ENCODE data around the gene TNK1. TPM values are rescaled to one million over a fixed set of nuclear protein-coding genes. Genes with fewer than 3 reads are reported as not detected.
A peak's percentile ranks its signal among the peaks of the same experiment; 100 is the strongest.

The TNK1 gene
- total RNA-seq, 1 experiment from 2014 or later: 7.0 TPM

- Histone ChIP-seq H3K4me3 (ENCODE audit: insufficient read depth, low read depth, low read length) (peak overlapping the region; percentile 74), H3K27me3 (ENCODE audit: control insufficient read depth, insufficient read depth, low read length) (peaks cover 41% of the 10 kb centered on the region), H3K36me3 (replicated peaks; ENCODE audit: control insufficient read depth, insufficient read depth, low read length) (no peaks in the 10 kb centered on the region)
- DNase-seq: peak; percentile 92
Observed at GRCh38 chr17:7437950-7438614, 57.2 kb downstream of the TNK1 start.

GRCh38 chr17:7438656-7439460 is 58.0 kb downstream of the TNK1 start:
- Histone ChIP-seq H3K4me3 (ENCODE audit: insufficient read depth, low read depth, low read length) (peak overlapping the region; percentile 74), H3K27me3 (ENCODE audit: control insufficient read depth, insufficient read depth, low read length) (peaks cover 44% of the 10 kb centered on the region), H3K36me3 (replicated peaks; ENCODE audit: control insufficient read depth, insufficient read depth, low read length) (no peaks in the 10 kb centered on the region)
- DNase-seq: no peak

Other genes starting within 250 kb of the TNK1 start
- 12.3 and 15.4 TPM in 2 replicates for gene ASGR1, start 201.7 kb upstream of the TNK1 start, total RNA-seq (2014; rRNA removed; shearing (Covaris generic))
- 21.0 and 27.6 TPM in 2 replicates for gene DLG4, start 161.3 kb upstream of the TNK1 start, total RNA-seq (2014; rRNA removed; shearing (Covaris generic))
- gene ACADVL, start 161.2 kb upstream of the TNK1 start, total RNA-seq (2014; rRNA removed; shearing (Covaris generic)): 362 and 410 TPM in 2 replicates
- 75.0 and 90.9 TPM in 2 replicates for gene DVL2, start 146.6 kb upstream of the TNK1 start, total RNA-seq (2014; rRNA removed; shearing (Covaris generic))
- 54.9 and 56.2 TPM in 2 replicates for gene PHF23, start 141.6 kb upstream of the TNK1 start, total RNA-seq (2014; rRNA removed; shearing (Covaris generic))
- 185 and 231 TPM in 2 replicates for gene GABARAP, start 138.6 kb upstream of the TNK1 start, total RNA-seq (2014; rRNA removed; shearing (Covaris generic))
- 58.8 and 59.9 TPM in 2 replicates for gene CTDNEP1, start 129.4 kb upstream of the TNK1 start, total RNA-seq (2014; rRNA removed; shearing (Covaris generic))
- gene ELP5, start 128.9 kb upstream of the TNK1 start, total RNA-seq (2014; rRNA removed; shearing (Covaris generic)): 66.4 and 77.4 TPM in 2 replicates
- gene CLDN7, start 118.6 kb upstream of the TNK1 start, total RNA-seq (2014; rRNA removed; shearing (Covaris generic)): 30.8 and 40.8 TPM in 2 replicates
- 3.8 and 6.6 TPM in 2 replicates for gene SLC2A4, start 99.4 kb upstream of the TNK1 start, total RNA-seq (2014; rRNA removed; shearing (Covaris generic))
- 12.2 and 21.8 TPM in 2 replicates for gene YBX2, start 86.5 kb upstream of the TNK1 start, total RNA-seq (2014; rRNA removed; shearing (Covaris generic))
- gene EIF5A, start 73.5 kb upstream of the TNK1 start, total RNA-seq (2014; rRNA removed; shearing (Covaris generic)): 865 and 1,116 TPM in 2 replicates
- gene GPS2, start 65.7 kb upstream of the TNK1 start, total RNA-seq (2014; rRNA removed; shearing (Covaris generic)): 52.8 and 60.2 TPM in 2 replicates
- gene NEURL4, start 51.8 kb upstream of the TNK1 start, total RNA-seq (2014; rRNA removed; shearing (Covaris generic)): 33.5 and 34.1 TPM in 2 replicates
- gene ACAP1, start 44.6 kb upstream of the TNK1 start, total RNA-seq (2014; rRNA removed; shearing (Covaris generic)): 17.8 and 34.5 TPM in 2 replicates
- 1.1 and 2.2 TPM in 2 replicates for gene KCTD11, start 28.9 kb upstream of the TNK1 start, total RNA-seq (2014; rRNA removed; shearing (Covaris generic))
- not detected in 2 replicates for gene TMEM95, start 25.9 kb upstream of the TNK1 start, total RNA-seq (2014; rRNA removed; shearing (Covaris generic))
- 26.5 and 27.8 TPM in 2 replicates for gene PLSCR3, start 13.4 kb downstream of the TNK1 start, total RNA-seq (2014; rRNA removed; shearing (Covaris generic))
- 280 and 385 TPM in 2 replicates for gene TMEM256, start 23.0 kb downstream of the TNK1 start, total RNA-seq (2014; rRNA removed; shearing (Covaris generic))
- gene NLGN2, start 26.8 kb downstream of the TNK1 start, total RNA-seq (2014; rRNA removed; shearing (Covaris generic)): 11.6 and 15.7 TPM in 2 replicates
- not detected in 2 replicates for gene SPEM1, start 39.2 kb downstream of the TNK1 start, total RNA-seq (2014; rRNA removed; shearing (Covaris generic))
- gene SPEM2, start 44.5 kb downstream of the TNK1 start, total RNA-seq (2014; rRNA removed; shearing (Covaris generic)): not detected in 2 replicates
- not detected in 2 replicates for gene SPEM3, start 47.8 kb downstream of the TNK1 start, total RNA-seq (2014; rRNA removed; shearing (Covaris generic))
- gene TMEM102, start 54.3 kb downstream of the TNK1 start, total RNA-seq (2014; rRNA removed; shearing (Covaris generic)): 14.5 and 15.8 TPM in 2 replicates
- 12.5 and 20.7 TPM in 2 replicates for gene FGF11, start 58.4 kb downstream of the TNK1 start, total RNA-seq (2014; rRNA removed; shearing (Covaris generic))
- gene CHRNB1, start 64.0 kb downstream of the TNK1 start, total RNA-seq (2014; rRNA removed; shearing (Covaris generic)): 6.6 and 6.8 TPM in 2 replicates
- gene ZBTB4, start 98.5 kb downstream of the TNK1 start, total RNA-seq (2014; rRNA removed; shearing (Covaris generic)): 9.0 and 10.4 TPM in 2 replicates
- gene SLC35G6, start 100.4 kb downstream of the TNK1 start, total RNA-seq (2014; rRNA removed; shearing (Covaris generic)): not detected in 2 replicates
- 46.1 and 48.6 TPM in 2 replicates for gene POLR2A, start 103.3 kb downstream of the TNK1 start, total RNA-seq (2014; rRNA removed; shearing (Covaris generic))
- 6.2 and 9.6 TPM in 2 replicates for gene TNFSF12, start 168.0 kb downstream of the TNK1 start, total RNA-seq (2014; rRNA removed; shearing (Covaris generic))
- gene TNFSF13, start 177.7 kb downstream of the TNK1 start, total RNA-seq (2014; rRNA removed; shearing (Covaris generic)): 0.94 and 1.7 TPM in 2 replicates
- gene SENP3, start 180.8 kb downstream of the TNK1 start, total RNA-seq (2014; rRNA removed; shearing (Covaris generic)): 137 and 203 TPM in 2 replicates
- gene CD68, start 198.5 kb downstream of the TNK1 start, total RNA-seq (2014; rRNA removed; shearing (Covaris generic)): 0.22 and 0.55 TPM in 2 replicates
- 111 and 146 TPM in 2 replicates for gene MPDU1, start 202.8 kb downstream of the TNK1 start, total RNA-seq (2014; rRNA removed; shearing (Covaris generic))
- gene SOX15, start 209.0 kb downstream of the TNK1 start, total RNA-seq (2014; rRNA removed; shearing (Covaris generic)): 33.8 and 44.0 TPM in 2 replicates
- gene FXR2, start 233.8 kb downstream of the TNK1 start, total RNA-seq (2014; rRNA removed; shearing (Covaris generic)): 49.0 and 52.0 TPM in 2 replicates
- gene SAT2, start 246.7 kb downstream of the TNK1 start, total RNA-seq (2014; rRNA removed; shearing (Covaris generic)): 45.5 and 55.8 TPM in 2 replicates
- 0.35 and 1.5 TPM in 2 replicates for gene SHBG, start 249.0 kb downstream of the TNK1 start, total RNA-seq (2014; rRNA removed; shearing (Covaris generic))